ENCODE data around the gene GPR161. TPM values are rescaled to one million over a fixed set of nuclear protein-coding genes. Genes with fewer than 3 reads are reported as not detected.

GPR161 gene
- total RNA-seq, 2 experiments from 2014 or later = not detected

DNA sequence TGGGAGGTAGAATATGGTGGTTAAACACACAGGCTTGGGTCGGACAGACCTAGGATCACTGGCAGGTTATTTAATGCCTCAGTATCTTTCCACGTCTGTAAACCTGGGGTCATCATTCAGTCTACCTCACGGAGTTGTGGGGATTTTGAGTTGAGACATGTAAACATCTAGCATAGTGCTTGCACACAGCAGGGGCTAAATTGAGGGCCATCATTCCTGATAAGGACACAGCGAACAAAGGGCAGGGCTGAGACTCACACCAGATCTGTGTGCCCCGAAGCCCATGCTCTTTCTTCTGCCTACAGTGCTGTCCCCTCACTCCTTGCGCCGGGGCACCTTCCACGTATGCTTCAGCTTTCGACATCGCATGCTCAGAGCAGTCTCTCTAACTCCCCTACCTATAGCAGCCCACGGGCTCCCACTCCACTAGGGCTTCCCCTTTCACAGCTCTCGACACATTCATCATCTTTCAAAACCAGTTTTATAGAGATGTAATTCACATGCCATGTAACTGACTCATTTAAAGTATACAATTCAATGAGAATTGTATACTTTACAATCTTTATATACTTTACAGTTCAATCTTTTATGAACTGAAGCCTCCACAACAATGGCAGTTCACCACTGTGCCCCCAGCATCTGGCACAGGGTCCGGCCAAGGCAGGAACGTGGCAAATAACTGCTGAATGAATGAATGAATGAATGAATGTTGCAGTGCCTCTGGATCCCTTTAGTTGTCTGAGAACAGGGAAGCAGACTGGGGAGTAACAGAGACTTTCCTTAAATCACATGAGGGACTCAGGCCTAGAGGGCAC, 48.0 kb downstream of the GPR161 start:
- Histone ChIP-seq H3K27me3 (ENCODE audit: control insufficient read depth in 1 of 2, insufficient read depth in 2 of 2, low read length in 2 of 2) (no peaks in the 10 kb centered on the region), H3K4me3 (ENCODE audit: low read length) (no peak overlapping the region), H3K36me3 (ENCODE audit: insufficient read depth, low read length) (no peaks in the 10 kb centered on the region), H3K27ac (ENCODE audit: low read depth in 1 of 2, low read length in 2 of 2) (no peak overlapping the region), H3K4me1 (ENCODE audit: insufficient read depth, low read length) (peaks cover 5% of the 10 kb centered on the region), H3K9me3 (ENCODE audit: control insufficient read depth in 1 of 2, insufficient read depth in 1 of 2, low read length in 2 of 2) (no peaks in the 10 kb centered on the region)
- POLR2A ChIA-PET = no interaction called here
- Mint-ChIP-seq H3K4me3 (no peak overlapping the region), H3K4me1 (ENCODE audit: low read depth) (no peaks in the 10 kb centered on the region), H3K27me3 (no peaks in the 10 kb centered on the region), H3K27ac (no peak overlapping the region), H3K9me3 (no peaks in the 10 kb centered on the region), H3K36me3 (ENCODE audit: low read depth) (no peaks in the 10 kb centered on the region)
- CTCF ChIA-PET = no interaction called here
- intact Hi-C loops (cut with DNase I, micrococcal nuclease) = loop anchor here (10.0 kb wide), 2 partner anchors 364 to 1256 kb away; partner anchors contain the start of gene MPZL1 (in 1 of the 2)
- no peak for TF ChIP-seq CTCF (IDR thresholded peaks at IDR 0.05)
- no peak for ATAC-seq (ENCODE audit: poor library complexity)
- no peak for DNase-seq

DNA sequence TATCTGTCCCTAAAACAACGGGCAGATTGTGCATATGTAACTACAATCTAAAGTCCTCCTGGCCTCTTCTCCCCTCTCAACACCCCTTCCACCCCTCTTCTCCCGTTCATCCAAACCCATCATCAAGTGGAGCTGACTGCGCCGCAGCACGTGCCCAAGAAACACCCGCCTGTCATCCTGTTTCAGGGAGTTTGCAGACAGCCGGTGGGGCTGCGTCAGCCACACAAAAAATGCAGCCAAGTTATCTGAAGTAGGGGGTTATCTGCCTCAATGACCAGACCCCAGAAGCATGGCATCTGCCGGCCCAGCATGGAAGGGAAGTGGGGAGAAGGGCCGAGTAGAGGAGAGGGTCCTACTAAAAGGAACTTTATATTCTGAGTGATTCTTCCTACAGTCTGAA, 49.0 kb downstream of the GPR161 start:
- DNase-seq = no peak
- H3K4me1 Mint-ChIP-seq (ENCODE audit: low read depth) = no peaks in the 10 kb centered on the region
- Histone ChIP-seq H3K27me3 (ENCODE audit: control insufficient read depth in 1 of 2, insufficient read depth in 2 of 2, low read length in 2 of 2) (no peaks in the 10 kb centered on the region), H3K4me1 (ENCODE audit: insufficient read depth, low read length) (peaks cover 5% of the 10 kb centered on the region), H3K27ac (ENCODE audit: low read depth in 1 of 2, low read length in 2 of 2) (no peak overlapping the region), H3K36me3 (ENCODE audit: insufficient read depth, low read length) (no peaks in the 10 kb centered on the region), H3K4me3 (ENCODE audit: low read length) (no peak overlapping the region), H3K9me3 (ENCODE audit: control insufficient read depth in 1 of 2, insufficient read depth in 1 of 2, low read length in 2 of 2) (no peaks in the 10 kb centered on the region)
- TF ChIP-seq CTCF (IDR thresholded peaks at IDR 0.05) = no peak
- H3K27me3 Mint-ChIP-seq = no peaks in the 10 kb centered on the region
- intact Hi-C loops (cut with DNase I, micrococcal nuclease) = loop anchor here (10.0 kb wide), 2 partner anchors 363 to 1257 kb away; partner anchors contain the start of gene MPZL1 (in 1 of the 2)
- no peak overlapping the region for H3K4me3 Mint-ChIP-seq
- H3K9me3 Mint-ChIP-seq = no peaks in the 10 kb centered on the region
- ChIA-PET CTCF (no interaction called here), POLR2A (no interaction called here)
- no peaks in the 10 kb centered on the region for H3K36me3 Mint-ChIP-seq (ENCODE audit: low read depth)
- ATAC-seq (ENCODE audit: poor library complexity) = no peak
- no peak overlapping the region for H3K27ac Mint-ChIP-seq

- CTCF ChIA-PET = no interaction called here
- no peak overlapping the region for H3K4me3 ChIP-seq (ENCODE audit: low read length)
- no peak overlapping the region for H3K27ac Mint-ChIP-seq
- intact Hi-C loops (cut with DNase I, micrococcal nuclease) = loop anchor here (10.0 kb wide), 2 partner anchors 362 to 1258 kb away; partner anchors contain the start of gene MPZL1 (in 1 of the 2)
- H3K4me1 ChIP-seq (ENCODE audit: insufficient read depth, low read length) = peaks cover 5% of the 10 kb centered on the region
- no peaks in the 10 kb centered on the region for H3K9me3 Mint-ChIP-seq
- ATAC-seq (ENCODE audit: poor library complexity) = no peak
- no peak for DNase-seq
- H3K9me3 ChIP-seq (ENCODE audit: control insufficient read depth in 1 of 2, insufficient read depth in 1 of 2, low read length in 2 of 2) = no peaks in the 10 kb centered on the region
- no peaks in the 10 kb centered on the region for H3K4me1 Mint-ChIP-seq (ENCODE audit: low read depth)
- H3K4me3 Mint-ChIP-seq = no peak overlapping the region
- H3K36me3 ChIP-seq (ENCODE audit: insufficient read depth, low read length) = no peaks in the 10 kb centered on the region
- no peaks in the 10 kb centered on the region for H3K36me3 Mint-ChIP-seq (ENCODE audit: low read depth)
- H3K27me3 Mint-ChIP-seq = no peaks in the 10 kb centered on the region
- H3K27ac ChIP-seq (ENCODE audit: low read depth in 1 of 2, low read length in 2 of 2) = no peak overlapping the region
- POLR2A ChIA-PET = no interaction called here
- no peaks in the 10 kb centered on the region for H3K27me3 ChIP-seq (ENCODE audit: control insufficient read depth in 1 of 2, insufficient read depth in 2 of 2, low read length in 2 of 2)
- no peak for TF ChIP-seq CTCF (IDR thresholded peaks at IDR 0.05)
Observed at GRCh38 chr1:168086438-168086837, 50.3 kb downstream of the GPR161 start.
